Testis (tissue), 2 donors: Measurements from ENCODE around the gene RBPMS2.

Source experiments
- CTCF ChIP-seq, 3 experiments: fragments of 450-650 bp in 2 of 3; fragments of 200-600 bp in 1 of 3; sonication (generic) in 1 of 3; IDR thresholded peaks; one replicate each; pipeline ENCODE4 v1.5.1; 2016 to 2019; ENCODE audit warnings: antibody characterized with exemption in 3 of 3, mild to moderate bottlenecking in 2 of 3, moderate library complexity in 1 of 3
- POLR2A ChIP-seq: fragments of 450-650 bp; IDR thresholded peaks from one replicate; pipeline ENCODE4 v1.6.1; 2017; ENCODE audit warnings: antibody characterized with exemption, mild to moderate bottlenecking, moderate library complexity

- no peak for TF ChIP-seq CTCF (IDR thresholded peaks at IDR 0.05)
- TF ChIP-seq POLR2A, result no peak
Measured at GRCh38 chr15:64699751-64700388, 75.5 kb downstream of the RBPMS2 start.
